Measurements from ENCODE around the gene ENAH.
"Not testable (repeated sequence)": the region's sequence is repeated elsewhere in the genome, so short reads cannot be mapped to it uniquely, and the experiment has no call there.

ENAH gene

DNA sequence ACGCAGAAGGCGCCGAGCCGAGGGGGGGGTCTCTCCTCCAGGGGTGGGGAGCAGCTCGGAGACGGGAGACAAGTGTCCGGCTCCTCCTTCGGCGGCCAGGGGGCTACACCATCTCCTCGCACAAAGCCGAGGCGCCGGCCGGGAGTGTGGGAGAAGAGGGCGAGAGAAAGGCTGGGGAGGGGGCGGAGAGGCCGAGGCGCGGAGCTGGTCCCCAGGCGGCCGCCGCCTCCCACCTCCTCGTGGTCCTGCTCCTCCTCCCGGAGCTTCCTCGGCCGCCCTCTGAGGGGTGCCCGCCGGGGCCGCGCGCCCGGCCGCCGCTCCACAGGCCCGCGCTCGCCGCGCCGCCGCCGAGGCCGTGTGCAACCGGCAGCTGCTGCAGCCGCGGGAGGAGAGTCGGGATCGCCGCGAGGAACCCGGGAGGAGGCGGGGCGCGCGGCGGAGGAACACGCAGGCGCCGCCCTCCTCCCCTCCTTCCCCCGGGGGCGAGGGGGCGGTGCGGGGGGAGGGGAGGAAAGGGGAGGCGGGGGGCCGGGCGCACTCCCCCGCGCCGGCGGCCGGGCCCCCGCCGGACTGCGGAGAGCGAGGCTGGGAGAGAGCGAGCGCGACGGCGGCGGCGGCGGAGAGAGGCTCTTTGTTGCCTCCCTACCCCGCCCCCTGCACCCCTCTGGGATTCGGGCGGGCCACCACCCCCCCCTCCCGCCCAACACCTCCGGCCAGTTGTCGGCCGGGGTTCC, at the start of gene ENAH:
Gene ENAH (minus strand): TSS at position 395 of the 734 bp plus-strand sequence. CDS start 433 bp downstream, outside the sequence.
- Histone ChIP-seq H3K4me3 (peak within 1 kb of the TSS; percentile 72 to 91 (median 86)), H3K27ac (peak within 1 kb of the TSS; percentile 85 to 98 (median 94))

DNA sequence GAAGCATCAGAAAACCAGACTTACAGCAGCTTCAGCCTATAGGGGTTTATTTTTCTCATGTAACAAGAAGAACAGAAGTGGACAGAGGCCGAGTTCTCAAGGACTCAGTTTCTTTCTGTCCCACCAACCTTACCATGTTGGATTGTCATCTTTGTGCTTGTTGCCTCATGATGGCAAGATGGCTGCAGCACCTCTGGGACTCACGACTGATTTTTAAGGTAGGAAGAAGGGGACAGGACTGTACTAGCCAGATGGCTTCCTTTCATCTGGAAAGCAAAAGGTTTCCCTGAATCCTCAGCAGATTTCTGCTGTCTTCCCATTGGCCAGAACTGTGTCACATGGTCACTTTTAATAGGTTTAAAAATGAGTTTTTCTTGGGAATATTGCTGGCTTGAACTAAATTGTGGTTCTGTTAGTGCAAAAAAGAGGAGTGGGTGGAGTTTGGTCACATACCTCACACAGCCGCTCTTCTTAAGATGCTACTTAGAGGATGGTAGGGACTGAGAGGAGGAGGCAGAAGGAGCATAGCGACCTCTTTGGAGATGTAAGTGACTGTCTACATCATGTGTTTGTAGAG, 48.1 kb upstream of the ENAH start:
- Histone ChIP-seq H3K4me3 (peak overlapping the region in 1 of 7 experiments; percentile 0), H3K27ac (peak overlapping the region in 18 of 21 experiments; percentile 3 to 92 (median 68))

DNA sequence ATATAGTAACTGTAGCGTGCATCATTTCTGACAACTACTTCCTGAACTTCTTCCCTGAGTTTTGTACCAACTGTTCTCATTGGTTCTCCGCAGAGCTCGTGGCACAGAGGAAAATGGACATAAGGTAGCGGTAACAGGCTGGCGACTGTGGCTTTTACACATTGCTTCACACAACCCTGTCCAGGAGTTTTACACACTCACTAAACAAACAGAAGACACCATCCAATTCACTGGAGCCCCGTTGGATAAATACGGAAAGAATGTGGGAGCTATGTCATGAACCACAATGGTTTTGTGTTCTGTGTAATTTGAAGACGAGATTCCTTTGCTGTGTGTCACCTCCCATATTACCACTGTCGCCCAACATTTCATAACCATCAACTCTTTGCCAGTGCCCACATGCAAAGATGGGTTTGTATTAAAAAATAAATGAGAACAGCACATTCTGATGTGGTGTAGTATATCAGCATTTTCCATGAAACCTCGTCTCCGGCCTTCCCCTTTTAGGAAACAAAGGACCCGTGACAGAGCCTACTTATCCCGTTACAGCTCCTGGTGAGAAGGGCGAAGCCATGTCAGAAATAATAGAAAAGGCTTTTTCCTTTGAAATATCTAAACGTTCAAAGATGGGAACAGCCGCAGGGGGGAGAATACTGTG, 47.4 kb upstream of the ENAH start:
- H3K4me3 ChIP-seq: no peak overlapping the region
- H3K27ac ChIP-seq: peak overlapping the region in 19 of 21 experiments; percentile 18 to 92 (median 67)

DNA sequence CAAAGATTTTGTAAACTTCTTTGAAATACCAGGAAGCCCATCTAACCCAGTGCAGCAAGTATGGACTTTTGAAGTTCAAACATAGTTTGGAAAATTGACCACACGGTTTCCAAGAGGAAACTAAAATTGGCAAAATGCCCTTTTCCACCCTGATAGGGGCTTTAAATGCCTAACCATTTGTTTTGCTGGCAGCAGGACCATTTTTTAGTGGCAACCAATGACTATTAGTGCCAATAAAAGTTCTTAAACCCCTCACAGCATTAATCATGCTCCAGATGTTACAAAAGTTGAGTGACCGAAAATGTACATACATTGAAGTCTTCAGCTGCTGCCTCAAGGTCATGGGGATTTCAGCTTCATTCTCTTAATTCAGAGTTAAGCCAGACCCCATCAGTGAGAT, 46.4 kb upstream of the ENAH start:
- Histone ChIP-seq H3K4me3 (no peak overlapping the region), H3K27ac (peak overlapping the region in 17 of 21 experiments; percentile 11 to 85 (median 61))

DNA sequence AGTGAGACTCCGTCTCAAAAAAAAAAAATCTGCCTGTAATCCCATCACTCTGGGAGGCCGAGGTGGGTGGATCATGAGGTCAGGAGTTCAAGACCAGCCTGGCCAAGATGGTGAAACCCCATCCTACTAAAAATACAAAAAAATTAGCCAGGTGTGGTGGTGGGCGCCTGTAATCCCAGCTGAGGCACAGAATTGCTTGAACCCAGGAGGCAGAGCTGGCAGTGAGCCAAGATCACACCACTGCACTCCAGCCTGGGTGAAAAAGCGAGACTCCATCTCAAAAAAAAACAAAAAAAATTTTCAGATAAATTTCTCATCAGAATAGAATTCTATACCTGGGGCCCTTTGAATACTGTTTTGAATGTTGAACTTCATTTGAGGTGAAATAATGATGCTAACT, 45.3 kb upstream of the ENAH start:
- not testable (repeated sequence) for H3K4me3 ChIP-seq
- peak overlapping the region in 1 of 21 experiments; percentile 78 for H3K27ac ChIP-seq

DNA sequence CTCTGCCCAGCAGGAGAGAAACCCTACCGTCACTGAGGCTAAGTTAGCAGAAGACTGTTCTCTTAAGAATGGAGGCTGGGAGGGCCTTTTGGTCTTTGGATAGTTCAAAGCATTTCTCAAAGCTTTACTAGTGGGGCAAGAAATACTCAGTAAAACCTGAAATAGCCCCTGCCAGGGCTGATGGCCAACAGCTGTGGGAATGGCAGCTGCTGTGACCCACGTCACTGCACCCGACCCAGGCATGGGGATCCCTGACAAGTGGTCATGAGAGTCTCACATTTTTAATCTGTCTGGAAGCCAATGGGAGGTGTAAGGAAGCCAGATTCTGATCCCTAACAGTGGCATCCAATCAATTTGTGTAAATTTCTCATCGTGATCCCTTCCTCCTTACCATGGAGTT, 44.5 kb upstream of the ENAH start:
- H3K27ac ChIP-seq: peak overlapping the region in 8 of 21 experiments; percentile 15 to 72 (median 31)

DNA sequence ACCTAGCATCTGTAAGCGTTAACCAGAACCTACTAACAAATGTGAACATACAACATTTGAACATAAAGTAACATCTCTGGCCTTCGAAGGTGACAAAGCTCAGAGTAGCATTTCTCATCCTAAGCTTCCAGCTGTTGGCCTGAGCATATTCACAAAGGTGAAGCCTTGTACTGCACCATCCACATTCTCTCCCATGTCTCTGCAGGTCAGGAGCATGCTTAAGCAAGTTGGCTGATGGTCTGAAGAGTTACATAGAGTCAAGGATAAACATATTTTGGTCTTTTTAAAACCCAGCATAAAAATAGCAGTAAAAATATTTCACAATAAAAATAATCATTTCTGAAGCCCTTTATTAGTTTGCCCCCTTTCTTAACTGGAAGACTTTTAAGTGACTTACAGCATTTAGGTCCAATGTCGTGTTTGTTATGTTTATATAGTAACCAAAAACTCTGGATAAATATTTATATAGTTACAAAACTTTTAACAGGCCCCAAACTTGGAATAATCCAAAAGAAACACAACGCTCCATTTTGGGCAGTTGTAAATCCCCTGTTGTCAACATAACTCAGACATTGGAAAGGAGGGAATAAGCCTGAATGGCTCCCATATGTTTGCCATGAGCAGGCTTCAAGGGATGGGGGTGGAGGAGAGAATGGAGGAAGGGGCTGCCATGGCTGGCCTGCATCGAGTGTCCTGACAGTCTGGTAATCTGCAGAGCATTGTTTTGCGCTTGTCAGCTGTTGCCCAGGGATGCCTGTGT, 42.8 kb upstream of the ENAH start:
- H3K27ac ChIP-seq: peak overlapping the region in 8 of 21 experiments; percentile 8 to 72 (median 43)
- H3K4me3 ChIP-seq: no peak overlapping the region

More for the DNA sequence above, 44.5 kb upstream of the ENAH start:
- H3K4me3 ChIP-seq: no peak overlapping the region

DNA sequence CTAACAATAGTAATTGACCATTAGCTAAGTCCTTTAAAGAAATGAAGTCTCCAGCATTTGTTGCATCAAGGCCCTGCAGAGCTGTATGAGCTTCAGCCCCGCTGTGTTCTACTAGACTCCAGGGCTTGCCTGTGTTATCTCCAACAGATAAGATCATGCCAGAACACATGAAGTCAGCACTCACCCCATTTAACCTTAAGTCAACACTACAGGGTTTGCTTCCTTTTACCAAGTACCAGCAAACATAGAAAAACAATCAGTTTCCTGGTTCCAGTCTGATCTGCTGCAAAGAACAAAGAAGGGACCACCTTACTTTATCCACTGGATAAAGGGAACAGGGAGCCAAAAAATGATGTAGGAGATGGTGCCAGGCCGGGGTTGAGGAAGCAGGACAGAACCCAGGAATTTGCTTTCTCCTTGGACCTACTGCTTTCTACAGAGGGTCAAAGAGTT, 41.3 kb upstream of the ENAH start:
- H3K27ac ChIP-seq: peak overlapping the region in 4 of 21 experiments; percentile 29 to 72 (median 44)
- H3K4me3 ChIP-seq: no peak overlapping the region

DNA sequence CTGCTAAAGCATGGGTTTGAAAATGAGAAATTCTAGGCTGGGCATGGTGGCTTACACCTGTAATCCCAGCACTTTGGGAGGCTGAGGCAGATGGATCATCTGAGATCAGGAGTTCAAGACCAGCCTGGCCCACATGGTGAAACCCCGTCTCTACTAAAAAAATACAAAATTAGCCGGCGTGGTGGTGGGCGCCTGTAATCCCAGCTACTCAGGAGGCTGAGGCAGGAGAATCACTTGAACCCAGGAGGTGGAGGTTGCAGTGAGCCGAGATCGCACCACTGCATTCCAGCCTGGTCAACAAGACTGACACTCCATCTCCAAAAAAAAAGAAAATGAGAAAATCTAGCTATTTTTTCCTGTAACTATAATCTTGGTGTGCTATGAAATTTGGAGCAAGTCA, 40.8 kb upstream of the ENAH start:
- not testable (repeated sequence) for H3K4me3 ChIP-seq
- peak overlapping the region in 1 of 21 experiments; percentile 29 for H3K27ac ChIP-seq

DNA sequence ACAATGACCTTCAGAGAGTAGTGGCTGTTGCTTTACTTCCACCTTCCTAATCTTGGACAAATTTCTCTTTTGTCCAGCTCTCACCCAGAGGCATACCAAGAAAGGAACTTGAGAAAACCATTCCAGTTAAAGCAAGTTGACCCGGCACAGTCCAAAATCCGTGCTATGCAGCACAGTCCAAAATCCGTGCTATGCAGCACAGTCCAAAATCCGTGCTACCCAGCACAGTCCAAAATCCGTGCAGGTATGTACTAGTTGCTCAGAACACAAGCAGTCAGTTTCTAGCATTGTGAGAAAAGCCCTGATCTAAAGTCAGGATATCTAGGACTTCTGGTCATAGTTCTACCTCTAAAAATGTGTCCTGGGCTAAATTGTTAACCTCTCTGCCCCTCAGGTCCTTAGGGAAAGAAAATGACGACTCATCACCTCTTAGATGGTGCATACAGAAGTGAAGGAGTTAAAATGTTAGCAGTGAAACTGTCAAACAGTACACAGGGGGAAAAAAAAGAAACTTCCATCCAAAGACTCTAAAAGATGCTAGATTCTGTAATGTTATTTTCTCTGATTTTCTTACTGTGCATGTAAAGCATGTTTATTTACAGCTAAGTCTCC, 40.3 kb upstream of the ENAH start:
- Histone ChIP-seq H3K27ac (peak overlapping the region in 1 of 21 experiments; percentile 9), H3K4me3 (no peak overlapping the region)

DNA sequence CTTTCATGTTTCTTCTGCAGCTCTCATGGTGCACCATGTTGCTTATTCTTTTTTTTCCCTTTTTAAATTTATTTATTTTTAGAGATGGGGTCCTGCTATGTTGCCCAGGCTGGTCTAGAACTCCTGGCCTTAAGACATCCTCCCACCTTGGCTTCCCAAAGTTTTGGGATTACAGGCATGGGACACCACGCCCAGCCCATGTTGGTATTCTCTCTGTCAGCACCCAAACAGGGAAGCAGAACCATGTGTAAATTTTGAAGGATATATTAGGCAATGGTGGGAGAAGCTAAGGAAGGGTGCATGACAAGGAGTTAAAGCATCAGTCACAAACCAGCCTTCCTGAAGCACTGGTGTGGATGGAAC, 39.6 kb upstream of the ENAH start:
- Histone ChIP-seq H3K27ac (peak overlapping the region in 2 of 21 experiments; percentile 9 to 20), H3K4me3 (no peak overlapping the region)

DNA sequence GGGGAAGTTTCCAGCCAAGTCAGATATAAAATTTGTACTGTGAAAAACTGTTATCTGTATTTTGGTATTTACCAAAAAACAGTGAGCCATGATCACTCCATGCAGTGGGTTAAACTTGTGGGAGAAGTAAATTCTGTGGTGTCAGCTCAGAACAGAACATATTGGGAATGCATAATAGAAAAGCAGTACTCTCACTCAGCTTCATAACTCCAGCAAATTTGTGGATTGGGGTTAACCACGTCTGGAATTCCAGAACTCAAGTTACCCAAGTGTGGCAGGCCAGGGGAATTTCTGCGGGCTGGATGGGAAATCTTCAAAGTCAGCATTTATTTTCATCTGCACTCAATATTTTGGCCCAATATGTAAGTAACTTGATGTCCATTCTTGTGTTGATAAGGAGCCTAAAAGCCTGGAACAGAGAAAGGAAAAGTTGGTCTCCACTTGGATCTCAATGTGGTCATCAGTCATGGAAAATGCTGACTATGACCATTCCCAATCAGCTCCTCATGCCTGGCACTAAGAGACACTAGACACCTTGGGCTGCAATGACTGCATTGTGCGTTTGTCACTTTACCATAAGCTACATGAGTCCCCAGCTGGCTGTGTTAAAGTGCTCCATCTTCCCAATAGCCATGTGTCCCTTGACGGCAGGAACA, 39.1 kb upstream of the ENAH start:
- Histone ChIP-seq H3K27ac (peak overlapping the region in 10 of 21 experiments; percentile 15 to 77 (median 46)), H3K4me3 (no peak overlapping the region)

DNA sequence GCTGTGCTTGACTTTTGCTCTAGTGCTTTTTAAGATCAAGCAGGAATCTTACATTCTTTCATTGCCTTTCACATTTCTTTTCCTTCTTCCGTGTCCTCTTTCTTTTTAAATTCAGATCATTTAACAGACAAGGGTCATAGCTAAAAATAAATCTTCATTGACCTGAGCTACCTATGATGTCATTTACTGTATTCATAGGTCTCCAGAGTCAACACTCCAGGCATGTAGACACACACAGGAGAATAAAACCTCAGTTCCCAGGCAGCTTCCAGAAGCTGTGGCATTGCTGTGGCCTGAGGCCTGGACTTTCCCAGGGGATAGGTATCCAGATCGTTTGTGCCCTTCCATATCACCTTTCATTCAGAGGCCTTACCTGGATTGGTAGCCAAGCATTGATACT, 38.5 kb upstream of the ENAH start:
- Histone ChIP-seq H3K27ac (peak overlapping the region in 10 of 21 experiments; percentile 15 to 77 (median 46)), H3K4me3 (no peak overlapping the region)

DNA sequence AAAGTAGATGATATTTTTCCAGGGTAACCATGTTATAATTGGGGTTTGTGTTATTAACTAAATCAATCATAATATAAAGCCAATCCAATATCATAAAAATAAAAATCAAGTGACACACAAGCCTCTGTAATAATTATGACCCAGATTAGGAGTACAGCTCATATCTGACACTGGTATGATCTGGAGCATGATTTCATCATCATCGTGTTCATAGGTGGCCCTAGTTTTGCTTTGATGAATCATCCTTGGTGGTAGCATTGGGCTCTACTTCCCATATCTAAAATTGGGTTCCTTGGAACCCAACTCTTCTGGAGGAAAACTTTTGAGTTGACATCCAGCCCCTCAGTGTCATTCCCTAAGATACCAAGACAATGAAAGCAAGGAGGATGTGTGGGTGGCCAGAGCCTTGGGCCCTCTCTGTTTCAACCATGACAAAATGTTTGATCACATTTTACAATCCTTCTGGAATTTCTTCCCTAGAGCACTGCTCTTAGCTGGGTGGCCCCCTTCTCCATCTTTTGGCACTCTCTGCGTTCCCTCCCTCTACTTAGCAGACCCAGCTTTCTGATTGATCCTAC, 37.0 kb upstream of the ENAH start:
- no peak overlapping the region for H3K4me3 ChIP-seq
- H3K27ac ChIP-seq: no peak overlapping the region

DNA sequence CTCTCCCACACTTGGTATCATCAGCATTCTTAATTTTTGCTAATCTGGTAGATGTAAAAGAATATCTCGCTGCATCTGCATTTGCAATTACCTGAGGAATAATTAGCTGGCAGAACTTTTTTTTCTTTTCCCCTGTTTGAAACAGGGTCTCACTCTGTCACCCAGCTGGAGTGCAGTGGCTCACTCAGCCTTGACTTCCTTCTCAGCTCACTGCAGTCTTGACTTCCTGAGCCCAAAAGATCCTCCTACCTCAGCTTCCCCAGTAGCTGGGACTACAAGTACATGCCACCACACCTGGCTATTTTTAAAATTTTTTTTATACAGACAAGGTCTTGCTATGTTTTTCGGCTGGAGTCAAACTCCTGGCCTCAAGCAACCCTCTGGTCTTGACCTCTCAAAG, 35.4 kb upstream of the ENAH start:
- no peak overlapping the region for H3K27ac ChIP-seq
- no peak overlapping the region for H3K4me3 ChIP-seq

DNA sequence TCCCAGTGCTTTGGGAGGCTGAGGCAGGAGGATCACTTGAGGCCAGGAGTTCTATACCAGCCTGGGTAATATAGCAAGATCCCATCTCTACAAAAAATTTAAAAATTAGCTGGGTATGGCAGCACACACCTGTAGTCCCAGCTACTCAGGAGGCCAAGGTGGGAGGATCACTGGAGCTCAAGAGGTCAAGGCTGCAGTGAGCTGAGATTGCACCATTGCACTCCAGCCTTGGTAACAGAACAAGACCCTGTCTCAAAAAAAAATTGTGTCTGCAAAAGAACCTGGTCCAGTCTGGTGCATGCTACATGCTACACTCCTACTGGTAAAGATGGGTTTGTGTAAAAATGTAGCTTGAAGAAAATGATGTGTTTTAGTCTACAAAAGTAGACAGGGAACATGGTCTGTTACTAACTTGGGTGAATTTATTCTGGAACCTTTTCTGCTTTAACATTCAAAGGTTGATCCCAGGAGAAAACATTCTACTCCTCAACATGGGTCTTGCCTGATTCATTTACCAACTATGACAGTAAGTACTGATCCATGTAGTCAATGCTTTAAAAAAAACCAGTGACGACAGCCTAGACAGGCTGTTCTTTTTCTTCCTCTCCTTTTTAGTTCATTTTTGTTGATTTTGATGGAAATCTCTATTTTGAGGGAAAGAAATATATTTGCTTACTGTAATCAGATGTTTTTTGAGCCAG, 32.7 kb upstream of the ENAH start:
- Histone ChIP-seq H3K4me3 (no peak overlapping the region), H3K27ac (no peak overlapping the region)

DNA sequence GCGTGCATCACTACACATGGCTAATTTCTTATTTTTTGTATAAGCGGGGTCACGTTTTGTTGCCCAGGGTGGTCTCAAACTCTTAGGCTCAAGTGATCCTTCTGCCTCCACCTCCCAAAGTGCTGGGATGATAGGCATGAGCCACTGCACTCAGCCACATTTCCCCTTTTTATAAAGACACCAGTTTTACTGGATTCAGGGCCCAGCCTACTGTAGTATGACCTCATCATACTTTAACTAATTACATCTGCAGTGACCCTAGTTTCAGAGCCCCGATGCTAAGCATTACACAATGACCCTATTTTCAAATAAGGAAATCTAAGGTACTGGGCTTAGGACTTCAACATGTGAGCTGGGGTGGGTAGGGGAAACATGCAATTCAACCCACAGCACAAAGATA, 31.8 kb upstream of the ENAH start:
- Histone ChIP-seq H3K4me3 (no peak overlapping the region), H3K27ac (no peak overlapping the region)

DNA sequence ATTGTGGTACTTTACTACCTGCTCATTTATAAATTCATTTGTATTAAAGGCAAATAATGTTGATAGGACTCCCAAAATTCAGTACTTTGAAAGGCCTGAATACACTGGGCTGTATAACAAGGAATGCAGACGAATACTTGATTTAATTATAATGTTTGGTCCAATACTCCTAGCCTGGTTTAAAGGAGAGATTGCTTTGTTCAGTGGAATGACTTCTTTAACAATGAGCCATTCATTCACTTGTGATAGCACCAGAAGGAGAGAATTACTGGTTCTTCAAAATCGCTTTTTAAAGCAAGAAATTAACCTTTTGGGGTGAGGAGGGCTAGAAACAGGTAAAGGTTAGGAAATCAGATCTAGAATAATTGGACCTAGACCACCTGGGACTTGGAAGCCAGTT, 28.3 kb upstream of the ENAH start:
- Histone ChIP-seq H3K27ac (no peak overlapping the region), H3K4me3 (no peak overlapping the region)
